Gastroesophageal sphincter (tissue), 4 donors: Measurements from ENCODE around the gene TMEFF2. TPM values are rescaled to one million over a fixed set of nuclear protein-coding genes. Genes with fewer than 3 reads are reported as not detected.
A peak's percentile ranks its signal among the peaks of the same experiment; 100 is the strongest.

ENCODE experiments used
- ATAC-seq: fragments of 150-250 bp; one replicate; pipeline ENCODE4 v1.9.1; 2016; ENCODE audit warnings: mild to moderate bottlenecking, moderate library complexity
- H3K27ac ChIP-seq, 4 donors: fragments of 200-600 bp; sonication (generic) in 3 of 4; 1 replicate in 3 of 4; 2 replicates in 1 of 4; pipeline ENCODE4 v1.5.1; 2016 to 2019
- H3K27me3 ChIP-seq: fragments of 200-600 bp; sonication (generic); one replicate; pipeline ENCODE4 v1.5.1; 2019
- H3K36me3 ChIP-seq, 2 donors: fragments of 200-600 bp; sonication (generic); one replicate each; pipeline ENCODE4 v1.5.1; 2019; ENCODE audit warnings: control low read depth in 1 of 2
- H3K4me1 ChIP-seq, 3 donors: fragments of 200-600 bp; sonication (generic); 1 replicate in 2 of 3; 2 replicates in 1 of 3; pipeline ENCODE4 v1.5.1; 2016 to 2019; ENCODE audit warnings: control low read depth in 2 of 3
- H3K4me3 ChIP-seq, 2 donors: fragments of 200-600 bp; sonication (generic); one replicate each; pipeline ENCODE4 v1.5.1; 2019; ENCODE audit warnings: mild to moderate bottlenecking in 1 of 2, moderate library complexity in 1 of 2
- H3K9me3 ChIP-seq, 3 donors: fragments of 200-600 bp; sonication (generic); one replicate each; pipeline ENCODE4 v1.5.1; 2017 to 2019; ENCODE audit warnings: control low read depth in 2 of 3
- CTCF ChIP-seq, 4 experiments: fragments of 200-600 bp in 2 of 4; fragments of 450-650 bp in 2 of 4; sonication (generic) in 1 of 4; IDR thresholded peaks; one replicate each; pipeline ENCODE4 v1.5.1; 2017 to 2019; ENCODE audit warnings: antibody characterized with exemption in 4 of 4, mild to moderate bottlenecking in 2 of 4, moderate library complexity in 2 of 4
- EP300 ChIP-seq: sonication (generic); formaldehyde crosslinking; IDR thresholded peaks from one replicate; pipeline ENCODE4 v1.6.1; 2017; ENCODE audit warnings: antibody characterized with exemption, mild to moderate bottlenecking
- POLR2A ChIP-seq, 2 donors: fragments of 450-650 bp; IDR thresholded peaks; one replicate each; pipeline ENCODE4 v1.6.1; 2017; ENCODE audit warnings: antibody characterized with exemption in 2 of 2, mild to moderate bottlenecking in 2 of 2, moderate library complexity in 1 of 2
- POLR2AphosphoS5 ChIP-seq: sonication (generic); formaldehyde crosslinking; IDR thresholded peaks from one replicate; pipeline ENCODE4 v1.6.1; 2017; ENCODE audit warnings: antibody characterized with exemption
- WGBS, 2 donors: methylation state at CpG; one replicate each; pipeline ENCODE4 v1.1.5; 2018; ENCODE audit warnings: low coverage in 1 of 2; 5-methylcytosine and 5-hydroxymethylcytosine counted together
- total RNA-seq, 4 donors: library from RNA; depleted of rRNA; stranded (reverse); fragments of >200 nt; gene quantifications; one replicate each; pipeline ENCODE4 v1.1.0, GENCODE V29; 2016

Gene TMEFF2
- total RNA-seq: 1 to 10 TPM in 2 of 4 donors, under 1 TPM in 2; 0.42 to 3.0 (median 0.83) TPM

GRCh38 chr2:192194866-192195547, at the start of gene TMEFF2:
TMEFF2 (minus strand) TSS chr2:192194933; CDS start chr2:192194524, 409 bp downstream.
- ATAC-seq: peak; percentile 72
- no peak within 1 kb of the TSS for H3K27ac ChIP-seq
- H3K4me1 ChIP-seq: peaks cover 0 to 36% (median 25%) of the 10 kb centered on the region in 3 donors
- no peaks in the 10 kb centered on the region for H3K36me3 ChIP-seq
- 0% methylated on average over 4 of the region's 64 CpGs; no CpG with 5 or more reads in 1 of the 2 donors for WGBS, 2 donors
- H3K27me3 ChIP-seq: peaks cover 83% of the 10 kb centered on the region
- TF ChIP-seq POLR2A (IDR thresholded peaks at IDR 0.05): peak in 1 of 2 donors; percentile 13
- peak in 1 of 4 experiments; percentile 2 for TF ChIP-seq CTCF (IDR thresholded peaks at IDR 0.05)
- TF ChIP-seq EP300: no peak
- peak within 1 kb of the TSS; percentile 23 to 55 for H3K4me3 ChIP-seq
- H3K9me3 ChIP-seq: no peaks in the 10 kb centered on the region

GRCh38 chr2:192243488-192243887, 48.8 kb upstream of the TMEFF2 start:
- no peaks in the 10 kb centered on the region for H3K27me3 ChIP-seq
- no peaks in the 10 kb centered on the region for H3K9me3 ChIP-seq
- H3K4me3 ChIP-seq: no peak overlapping the region
- ATAC-seq: no peak
- no peaks in the 10 kb centered on the region for H3K4me1 ChIP-seq
- no peaks in the 10 kb centered on the region for H3K36me3 ChIP-seq
- WGBS, 2 donors: 75 to 84% methylated on average over 2 of the region's 2 CpGs
- no peak overlapping the region for H3K27ac ChIP-seq
- TF ChIP-seq CTCF (IDR thresholded peaks at IDR 0.05): no peak

- Histone ChIP-seq H3K27ac (no peak overlapping the region), H3K27me3 (no peaks in the 10 kb centered on the region), H3K4me3 (no peak overlapping the region), H3K9me3 (no peaks in the 10 kb centered on the region), H3K4me1 (no peaks in the 10 kb centered on the region), H3K36me3 (no peaks in the 10 kb centered on the region)
- TF ChIP-seq POLR2A (IDR thresholded peaks at IDR 0.05): no peak
- no peak for TF ChIP-seq POLR2AphosphoS5
- no peak for TF ChIP-seq CTCF (IDR thresholded peaks at IDR 0.05)
- no peak for TF ChIP-seq EP300
- ATAC-seq: no peak
- WGBS, 2 donors: 64% methylated on average over 4 of the region's 4 CpGs
These were observed 41.4 kb upstream of the TMEFF2 start for GRCh38 chr2:192236136-192236535.

GRCh38 chr2:192230889-192231453, 36.2 kb upstream of the TMEFF2 start:
- 71 to 79% methylated on average over 6 of the region's 6 CpGs for WGBS, 2 donors

More at GRCh38 chr2:192230889-192231453, 36.2 kb upstream of the TMEFF2 start:
- Histone ChIP-seq H3K36me3 (no peaks in the 10 kb centered on the region), H3K9me3 (no peaks in the 10 kb centered on the region), H3K4me3 (no peak overlapping the region), H3K27ac (no peak overlapping the region), H3K4me1 (no peaks in the 10 kb centered on the region), H3K27me3 (no peaks in the 10 kb centered on the region)
- ATAC-seq: no peak
- TF ChIP-seq POLR2A (IDR thresholded peaks at IDR 0.05) (no peak), EP300 (no peak), POLR2AphosphoS5 (no peak), CTCF (IDR thresholded peaks at IDR 0.05) (no peak)
